ENCODE results near the gene ALDH1A2.
A peak's percentile ranks its signal among the peaks of the same experiment; 100 is the strongest.
"Not testable (repeated sequence)": the region's sequence is repeated elsewhere in the genome, so short reads cannot be mapped to it uniquely, and the experiment has no call there.

The ALDH1A2 gene

GRCh38 chr15:58039079-58040035 is 26.2 kb downstream of the ALDH1A2 start:
- no peak for DNase-seq

DNA sequence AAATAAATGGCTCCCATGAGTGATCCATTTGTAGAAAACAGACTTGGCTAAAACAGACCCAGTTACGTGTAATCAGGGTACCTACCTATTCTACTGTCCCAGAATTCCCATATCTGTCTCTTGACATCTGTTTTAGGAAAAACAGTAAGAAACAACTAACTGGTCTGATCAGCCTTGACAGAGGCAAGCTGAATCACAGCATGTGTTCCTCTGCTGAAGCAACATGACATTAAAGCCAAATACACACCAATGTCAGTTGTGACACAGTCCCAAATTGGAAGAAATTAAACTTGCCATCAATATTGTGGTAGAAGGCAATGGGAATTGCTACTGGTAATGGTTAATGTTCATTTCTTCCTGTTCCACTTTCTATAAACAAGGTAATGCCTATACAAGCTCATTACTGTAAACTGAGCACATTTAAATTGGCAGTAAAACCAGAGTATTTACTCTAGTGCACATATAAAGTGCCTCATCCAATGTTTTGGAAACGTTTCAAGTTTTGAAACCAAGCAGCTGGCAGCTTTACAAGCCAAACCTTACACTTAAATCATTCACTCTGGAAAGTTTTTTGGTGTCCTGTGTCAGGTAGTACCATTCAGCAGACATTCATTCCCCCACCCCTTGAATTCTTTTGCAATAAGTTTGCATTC is 27.0 kb downstream of the ALDH1A2 start:
- DNase-seq: peak; percentile 34

DNA sequence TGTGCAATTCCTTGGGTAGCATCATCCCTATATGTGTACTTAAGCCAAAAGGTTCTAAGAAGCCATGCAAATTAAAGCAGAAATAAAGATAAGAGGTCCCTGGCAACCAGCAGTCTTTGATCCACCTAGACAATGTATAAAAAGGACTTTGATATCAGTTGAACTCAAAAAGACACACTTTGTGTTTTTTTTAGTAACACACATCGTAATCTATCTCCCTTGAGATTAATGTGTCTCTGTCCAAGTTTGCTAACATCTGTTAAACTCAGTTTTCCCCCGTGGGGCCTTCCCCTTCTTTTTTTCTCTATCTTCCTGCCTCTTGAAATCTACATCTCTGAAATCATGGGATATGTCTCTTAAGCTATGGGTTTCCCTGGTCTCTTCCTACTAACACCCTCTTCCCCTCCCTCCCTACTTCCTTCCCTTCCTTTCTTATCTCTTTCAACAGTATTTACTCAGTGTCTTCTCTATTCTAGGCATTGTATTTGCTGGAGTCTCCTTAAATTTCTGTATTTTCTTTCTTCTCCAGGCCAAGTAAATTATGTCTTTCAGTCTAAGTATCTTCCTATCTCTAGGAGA is 27.7 kb downstream of the ALDH1A2 start:
- no peak for DNase-seq

DNA sequence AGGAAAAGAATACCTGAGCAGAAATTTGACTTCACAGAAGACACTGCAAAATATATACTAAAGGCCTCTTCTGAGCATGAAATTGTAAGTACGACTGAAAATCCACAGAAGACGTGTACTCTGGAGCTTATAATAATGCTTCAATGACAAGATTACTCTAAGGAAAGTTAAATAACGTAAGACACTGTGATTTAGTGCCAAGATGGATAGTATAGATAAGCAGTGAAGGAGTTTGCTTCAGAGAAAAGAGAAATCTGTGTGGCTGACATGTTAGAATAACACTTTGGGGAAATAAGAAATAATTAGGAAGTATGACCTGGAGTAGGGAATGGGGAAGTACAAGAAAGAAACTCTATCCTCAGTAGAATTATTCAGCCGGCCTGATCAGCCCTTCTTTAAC is 28.9 kb downstream of the ALDH1A2 start:
- no peak for DNase-seq

DNA sequence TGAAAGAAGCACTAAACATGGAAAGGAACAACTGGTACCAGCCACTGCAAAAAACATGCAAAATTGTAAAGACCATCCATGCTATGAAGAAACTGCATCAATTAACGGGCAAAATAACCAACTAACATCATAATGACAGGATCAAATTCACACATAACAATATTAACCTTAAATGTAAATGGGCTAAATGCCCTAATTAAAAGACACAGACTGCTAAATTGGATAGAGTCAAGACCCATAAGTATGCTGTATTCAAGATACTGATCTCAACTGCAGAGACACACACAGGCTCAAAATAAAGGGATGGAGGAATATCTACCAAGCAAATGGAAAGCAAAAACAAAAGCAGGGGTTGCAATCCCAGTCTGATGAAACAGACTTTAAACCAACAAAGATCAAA is 37.1 kb downstream of the ALDH1A2 start:
- DNase-seq: not testable (repeated sequence)

- no peak for DNase-seq
Measured at GRCh38 chr15:58026552-58026951, 39.0 kb downstream of the ALDH1A2 start.

- DNase-seq: no peak
Measured at GRCh38 chr15:58026051-58026450, 39.5 kb downstream of the ALDH1A2 start.

GRCh38 chr15:58021332-58022230 is 43.9 kb downstream of the ALDH1A2 start:
- DNase-seq: no peak

- DNase-seq: peak; percentile 75
Measured at GRCh38 chr15:58019503-58020376, 45.8 kb downstream of the ALDH1A2 start.

DNA sequence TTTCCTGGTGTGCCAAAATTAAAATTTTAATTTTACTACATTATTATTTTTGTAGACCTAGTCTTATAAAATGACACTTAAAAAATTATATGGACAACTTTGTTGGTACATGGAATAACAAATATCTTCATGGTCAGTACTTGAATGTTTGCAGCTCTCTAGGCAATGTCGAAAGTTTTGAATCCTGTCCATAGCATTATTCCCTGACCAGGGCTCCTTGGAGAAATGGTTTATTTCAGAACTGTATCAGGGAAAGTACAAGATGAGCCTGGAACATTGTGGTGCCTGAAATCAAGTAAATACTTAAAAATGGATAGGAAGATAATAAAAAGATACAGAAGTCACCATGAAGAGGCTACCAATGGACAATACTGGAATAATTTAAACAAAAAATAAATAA is 47.6 kb downstream of the ALDH1A2 start:
- DNase-seq: no peak

DNA sequence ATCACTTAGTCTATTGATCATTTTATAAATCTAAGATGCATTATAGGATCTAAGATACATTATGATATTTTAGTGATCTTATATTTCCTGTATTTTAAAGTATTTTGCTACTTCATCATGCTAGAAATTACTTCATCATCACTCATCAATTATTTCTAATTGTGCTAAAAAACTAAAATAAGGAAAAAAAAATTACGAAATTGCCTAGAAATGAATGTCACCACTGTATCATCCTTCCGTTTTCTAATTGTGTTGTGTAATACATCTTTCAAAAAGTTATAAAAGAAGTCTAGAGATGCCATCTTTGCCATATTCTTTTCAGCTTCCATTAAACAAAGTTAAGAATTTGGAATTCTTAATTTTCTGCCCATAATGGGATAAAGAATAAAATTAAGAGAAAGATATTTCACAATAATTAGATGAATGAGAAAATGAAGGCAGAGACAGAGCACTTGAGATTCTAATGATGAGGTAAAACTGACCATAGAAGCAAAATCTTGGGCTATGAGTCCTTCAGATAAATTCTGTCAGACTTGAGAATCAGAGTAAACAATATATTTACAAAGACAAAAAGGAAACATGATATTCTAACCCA is 48.8 kb downstream of the ALDH1A2 start:
- no peak for DNase-seq

- DNase-seq: peak; percentile 30
Measured at GRCh38 chr15:58015565-58015964, 49.9 kb downstream of the ALDH1A2 start.

DNA sequence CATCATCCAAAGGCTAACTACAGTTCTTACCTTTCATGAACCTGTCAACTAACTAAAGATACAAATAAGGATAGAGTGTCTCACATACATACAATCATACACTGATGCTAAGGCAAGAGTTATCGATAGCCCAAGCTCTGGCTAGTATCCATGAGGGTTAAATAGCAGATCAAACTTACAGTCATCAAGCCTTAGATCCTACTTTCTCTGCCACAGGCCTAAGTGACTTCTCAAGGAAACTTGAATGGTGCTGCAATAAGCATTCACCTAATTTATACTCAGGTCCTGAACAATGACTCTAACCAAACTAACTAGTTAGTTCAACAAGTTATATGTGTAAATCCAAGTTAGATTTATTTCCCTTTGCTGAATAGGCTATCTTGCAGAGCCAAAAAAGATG is 51.0 kb downstream of the ALDH1A2 start:
- no peak for DNase-seq

- DNase-seq: no peak
Measured at GRCh38 chr15:58014040-58014439, 51.5 kb downstream of the ALDH1A2 start.

DNA sequence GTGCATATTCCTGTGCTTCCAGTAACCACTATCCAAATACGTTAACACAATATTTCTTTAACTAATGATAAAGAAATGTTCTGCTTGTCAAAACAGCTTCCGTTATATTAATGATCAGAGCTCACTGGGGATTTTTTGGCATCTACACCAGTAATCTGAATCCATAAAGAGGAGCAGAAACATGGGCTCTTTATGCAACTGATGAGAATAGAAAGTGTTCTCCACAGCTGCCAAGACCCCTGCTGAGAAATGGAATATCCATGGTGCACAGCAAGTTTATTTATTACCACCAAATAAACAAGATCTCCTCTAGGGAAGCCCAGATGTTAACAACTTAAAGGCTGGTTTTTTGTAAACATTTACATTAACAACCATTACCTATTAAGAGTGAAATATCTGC is 54.5 kb downstream of the ALDH1A2 start:
- no peak for DNase-seq

DNA sequence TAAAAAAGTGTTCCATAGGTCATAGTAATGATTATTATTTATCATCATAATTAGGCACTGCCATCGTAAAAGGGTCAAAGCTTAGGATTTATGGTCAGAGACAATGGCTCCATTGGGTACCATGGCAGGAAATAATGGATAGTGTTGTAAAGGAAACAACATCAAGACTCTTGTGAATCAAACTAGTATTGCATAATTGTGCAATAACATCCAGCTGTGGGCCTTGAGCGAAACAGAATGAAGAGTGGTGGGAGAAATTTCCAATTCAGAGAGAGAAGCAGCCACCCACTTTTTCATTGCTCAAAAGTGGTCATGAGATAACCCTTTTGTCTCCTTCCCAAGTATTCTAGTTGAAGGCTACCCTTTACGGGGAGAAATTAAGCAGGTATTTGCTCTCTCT is 61.7 kb downstream of the ALDH1A2 start:
- no peak for DNase-seq

DNA sequence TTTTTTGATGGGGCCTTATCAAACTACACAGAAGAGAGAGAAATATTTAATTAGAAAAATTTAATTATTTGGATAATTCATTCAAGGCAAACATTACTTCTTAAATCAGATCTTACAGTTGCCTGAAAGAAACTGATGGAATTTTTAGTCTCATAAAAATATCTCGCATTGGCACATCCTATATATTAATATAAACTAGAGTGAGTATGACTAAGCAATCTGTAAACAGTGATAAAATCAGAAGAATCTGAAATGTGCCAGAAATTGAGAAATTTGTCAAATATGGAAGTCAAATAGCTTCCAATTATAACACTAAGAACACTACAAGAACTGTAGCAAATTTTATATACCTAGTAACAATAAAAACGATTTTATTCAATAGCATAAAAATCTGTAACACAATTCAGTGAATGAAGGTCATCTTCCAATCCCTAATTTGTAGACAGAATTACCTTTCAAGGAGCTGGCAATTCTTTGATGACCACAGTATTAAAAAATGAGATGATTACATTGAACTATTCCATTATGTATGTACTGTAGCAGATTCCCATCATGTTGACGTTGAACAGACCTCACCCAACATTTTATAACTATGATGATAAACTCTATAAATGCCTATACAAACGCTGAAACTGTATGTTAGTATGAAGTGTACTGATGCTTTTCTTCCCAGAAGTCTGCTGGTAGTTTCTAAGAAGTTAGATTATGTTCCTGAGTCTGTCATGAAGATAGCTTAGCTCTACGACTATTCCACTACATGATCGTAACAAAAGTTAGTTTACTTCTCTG is 63.0 kb downstream of the ALDH1A2 start:
- DNase-seq: no peak

DNA sequence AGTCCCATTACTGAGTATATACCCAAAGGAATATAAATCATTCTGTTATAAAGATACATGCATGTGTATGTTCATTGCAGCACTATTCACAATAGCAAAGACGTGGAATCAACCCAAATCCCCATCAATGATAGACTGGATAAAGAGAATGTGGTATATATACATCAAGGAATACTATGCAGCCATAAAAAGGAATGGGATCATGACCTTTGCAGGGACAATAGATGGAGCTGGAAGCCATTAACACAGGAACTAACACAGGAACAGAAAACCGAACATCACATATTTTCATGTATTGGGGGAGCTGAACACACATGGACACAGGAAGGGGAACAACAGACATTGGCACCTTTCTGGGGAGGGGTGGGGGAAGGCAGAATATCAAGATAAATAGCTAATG is 65.8 kb downstream of the ALDH1A2 start:
- DNase-seq: not testable (repeated sequence)

DNA sequence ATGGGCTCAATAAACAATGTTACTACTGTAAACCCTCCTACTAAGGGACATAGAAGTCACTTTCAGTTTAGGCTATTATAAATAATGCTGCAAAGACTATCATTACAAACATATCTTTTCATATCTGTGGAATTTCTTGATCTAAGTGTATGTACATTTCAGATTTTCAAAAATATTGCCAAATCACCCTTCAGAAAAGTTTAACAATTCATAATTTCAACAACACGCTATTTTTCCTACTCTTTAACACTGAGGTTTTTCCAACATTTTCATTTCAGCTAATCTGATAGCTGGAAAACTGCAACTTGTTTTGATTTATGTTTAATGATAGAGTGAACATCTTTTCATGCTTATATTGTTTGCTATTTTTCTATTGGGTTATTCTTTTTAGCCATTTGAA is 69.0 kb downstream of the ALDH1A2 start:
- no peak for DNase-seq
